ENCODE measurements around the gene HOXB5.

Gene HOXB5

GRCh38 chr17:48593126-48593829, at the start of gene HOXB5:
Gene HOXB5 (minus strand): TSS chr17:48593779. CDS start chr17:48593682, 97 bp downstream.
- Histone ChIP-seq H3F3A (ENCODE audit: control insufficient read depth, insufficient read depth) (no peaks in the 10 kb centered on the region), H3K4me2 (ENCODE audit: low read length) (no peak within 1 kb of the TSS), H3K4me3 (ENCODE audit: low read length) (no peak within 1 kb of the TSS), H4K20me1 (ENCODE audit: control insufficient read depth, insufficient read depth, low read depth, low read length) (peaks cover 3% of the 10 kb centered on the region; the same call in 1 of the 2 replicates), H3K27me3 (ENCODE audit: control insufficient read depth, low read length) (peaks cover 73% of the 10 kb centered on the region), H3K4me1 (ENCODE audit: control insufficient read depth, low read length) (peaks cover 4% of the 10 kb centered on the region; the same call in 1 of the 2 replicates), H3K27ac (ENCODE audit: low read depth, low read length) (no peak within 1 kb of the TSS), H3K9me3 (ENCODE audit: control insufficient read depth, insufficient read depth, low read length) (no peaks in the 10 kb centered on the region), H3K9me2 (replicated peaks; ENCODE audit: control insufficient read depth, low read length) (no peaks in the 10 kb centered on the region), H3K79me2 (ENCODE audit: control insufficient read depth, low read length) (no peaks in the 10 kb centered on the region), H3K36me3 (ENCODE audit: control insufficient read depth, low read length) (no peaks in the 10 kb centered on the region)
- TF ChIP-seq CTCF (IDR thresholded peaks at IDR 0.05; ENCODE audit: low read depth, low read length, poor library complexity, severe bottlenecking) (no peak), EZH2phosphoT487 (IDR thresholded peaks at IDR 0.05; ENCODE audit: borderline replicate concordance, low read length) (peak; percentile 50; the same call in 1 of the 2 replicates)

- TF ChIP-seq EZH2phosphoT487 (IDR thresholded peaks at IDR 0.05; ENCODE audit: borderline replicate concordance, low read length) (no peak), CTCF (IDR thresholded peaks at IDR 0.05; ENCODE audit: low read depth, low read length, poor library complexity, severe bottlenecking) (no peak)
- H4K20me1 ChIP-seq (ENCODE audit: control insufficient read depth, insufficient read depth, low read depth, low read length), result no peaks in the 10 kb centered on the region
- H3K4me1 ChIP-seq (ENCODE audit: control insufficient read depth, low read length), result peaks cover 11% of the 10 kb centered on the region
- H3K4me3 ChIP-seq (ENCODE audit: low read length), result no peak overlapping the region
- H3K27ac ChIP-seq (ENCODE audit: low read depth, low read length), result no peak overlapping the region
- H3F3A ChIP-seq (ENCODE audit: control insufficient read depth, insufficient read depth), result no peaks in the 10 kb centered on the region
- H3K36me3 ChIP-seq (ENCODE audit: control insufficient read depth, low read length), result no peaks in the 10 kb centered on the region
- peaks cover 41% of the 10 kb centered on the region for H3K27me3 ChIP-seq (ENCODE audit: control insufficient read depth, low read length)
- H3K4me2 ChIP-seq (ENCODE audit: low read length), result no peak overlapping the region
- no peaks in the 10 kb centered on the region for H3K79me2 ChIP-seq (ENCODE audit: control insufficient read depth, low read length)
- H3K9me2 ChIP-seq (replicated peaks; ENCODE audit: control insufficient read depth, low read length), result no peaks in the 10 kb centered on the region
- H3K9me3 ChIP-seq (ENCODE audit: control insufficient read depth, insufficient read depth, low read length), result no peaks in the 10 kb centered on the region
These were observed 49.5 kb upstream of the HOXB5 start for GRCh38 chr17:48642843-48643696.

GRCh38 chr17:48642059-48642842, 48.7 kb upstream of the HOXB5 start:
- no peak overlapping the region for H3K4me3 ChIP-seq (ENCODE audit: low read length)
- no peaks in the 10 kb centered on the region for H3K9me3 ChIP-seq (ENCODE audit: control insufficient read depth, insufficient read depth, low read length)
- H3F3A ChIP-seq (ENCODE audit: control insufficient read depth, insufficient read depth), result no peaks in the 10 kb centered on the region
- no peaks in the 10 kb centered on the region for H3K9me2 ChIP-seq (replicated peaks; ENCODE audit: control insufficient read depth, low read length)
- H3K79me2 ChIP-seq (ENCODE audit: control insufficient read depth, low read length), result no peaks in the 10 kb centered on the region
- peaks cover 11% of the 10 kb centered on the region for H3K4me1 ChIP-seq (ENCODE audit: control insufficient read depth, low read length)
- H3K27ac ChIP-seq (ENCODE audit: low read depth, low read length), result no peak overlapping the region
- H3K36me3 ChIP-seq (ENCODE audit: control insufficient read depth, low read length), result no peaks in the 10 kb centered on the region
- TF ChIP-seq EZH2phosphoT487 (IDR thresholded peaks at IDR 0.05; ENCODE audit: borderline replicate concordance, low read length) (no peak), CTCF (IDR thresholded peaks at IDR 0.05; ENCODE audit: low read depth, low read length, poor library complexity, severe bottlenecking) (no peak)
- H3K27me3 ChIP-seq (ENCODE audit: control insufficient read depth, low read length), result peaks cover 40% of the 10 kb centered on the region
- H3K4me2 ChIP-seq (ENCODE audit: low read length), result no peak overlapping the region; the same call in 1 of the 2 replicates
- H4K20me1 ChIP-seq (ENCODE audit: control insufficient read depth, insufficient read depth, low read depth, low read length), result no peaks in the 10 kb centered on the region
